Mesendoderm (in vitro differentiated cells): ENCODE measurements around the gene STX7.
A peak's percentile ranks its signal among the peaks of the same experiment; 100 is the strongest.

Experiments
- DNase-seq: peaks from one replicate; pipeline ENCODE4 v3.0.0; 2013
- H2AK5ac ChIP-seq: 2 replicates; pipeline ENCODE4 v1.6.1; 2013; ENCODE audit warnings: low read length, inconsistent platforms
- H2BK120ac ChIP-seq: 2 replicates; pipeline ENCODE4 v1.6.1; 2013; ENCODE audit warnings: low read depth, mild to moderate bottlenecking, low read length, moderate library complexity, mixed read lengths
- H2BK15ac ChIP-seq: replicated peaks from 2 replicates; pipeline ENCODE4 v1.6.1; 2013; ENCODE audit warnings: low read depth, mild to moderate bottlenecking, moderate library complexity
- H2BK5ac ChIP-seq: 2 replicates; pipeline ENCODE4 v1.6.1; 2013; ENCODE audit warnings: low read length, inconsistent platforms
- H3K18ac ChIP-seq: 2 replicates; pipeline ENCODE4 v1.6.1; 2013; ENCODE audit warnings: mild to moderate bottlenecking, low read length, mixed read lengths
- H3K23ac ChIP-seq: one replicate; pipeline ENCODE4 v1.6.1; 2013; ENCODE audit warnings: low read length
- H3K27ac ChIP-seq: 2 replicates; pipeline ENCODE4 v1.5.1; 2013; ENCODE audit warnings: low read depth, mild to moderate bottlenecking, inconsistent platforms, low read length, moderate library complexity
- H3K27me3 ChIP-seq: 2 replicates; pipeline ENCODE4 v1.6.1; 2013; ENCODE audit warnings: low read length, control low read depth, mild to moderate bottlenecking, inconsistent platforms; ENCODE audit not compliant: insufficient read depth, poor library complexity
- H3K36me3 ChIP-seq: 2 replicates; pipeline ENCODE4 v1.6.1; 2013; ENCODE audit warnings: low read length, inconsistent platforms; ENCODE audit not compliant: control insufficient read depth, insufficient read depth
- H3K4ac ChIP-seq: one replicate; pipeline ENCODE4 v1.6.1; 2013; ENCODE audit warnings: low read depth, mild to moderate bottlenecking, low read length, moderate library complexity
- H3K4me1 ChIP-seq: 2 replicates; pipeline ENCODE4 v1.6.1; 2013; ENCODE audit warnings: low read depth, low read length, inconsistent platforms; ENCODE audit not compliant: control insufficient read depth
- H3K4me2 ChIP-seq: 2 replicates; pipeline ENCODE4 v1.6.1; 2013; ENCODE audit warnings: low read length
- H3K4me3 ChIP-seq: 2 replicates; pipeline ENCODE4 v1.5.1; 2013; ENCODE audit warnings: mild to moderate bottlenecking, low read length
- H3K56ac ChIP-seq: one replicate; pipeline ENCODE4 v1.6.1; 2013; ENCODE audit warnings: low read length
- H3K79me1 ChIP-seq: 2 replicates; pipeline ENCODE4 v1.6.1; 2013; ENCODE audit warnings: low read length, inconsistent platforms
- H3K79me2 ChIP-seq: 2 replicates; pipeline ENCODE4 v1.6.1; 2013; ENCODE audit warnings: mild to moderate bottlenecking, low read length; ENCODE audit not compliant: control insufficient read depth, insufficient read depth
- H3K9ac ChIP-seq: 2 replicates; pipeline ENCODE4 v1.6.1; 2013; ENCODE audit warnings: low read length, inconsistent platforms
- H4K5ac ChIP-seq: one replicate; pipeline ENCODE4 v1.6.1; 2013; ENCODE audit warnings: low read length
- H4K8ac ChIP-seq: one replicate; pipeline ENCODE4 v1.6.1; 2013; ENCODE audit warnings: low read depth, mild to moderate bottlenecking, control low read depth, low read length, moderate library complexity
- WGBS: extraction: QIAGEN DNeasy Blood & Tissue Kit; methylation state at CpG from one replicate; pipeline ENCODE4 v1.1.7; 2013; ENCODE audit warnings: low lambda C conversion rate, missing lambda C conversion rate; ENCODE audit not compliant: insufficient coverage; ENCODE audit errors: extremely low coverage; 5-methylcytosine and 5-hydroxymethylcytosine counted together

The STX7 gene

GRCh38 chr6:132456700-132457143 lies 56.2 kb downstream of the STX7 start:
- Histone ChIP-seq H3K4me2 (no peak overlapping the region), H2AK5ac (no peak overlapping the region), H4K5ac (no peak overlapping the region), H3K23ac (no peak overlapping the region), H2BK15ac (no peak overlapping the region), H3K36me3 (no peaks in the 10 kb centered on the region), H3K18ac (no peak overlapping the region), H3K4me1 (no peaks in the 10 kb centered on the region), H3K27ac (no peak overlapping the region), H3K27me3 (no peaks in the 10 kb centered on the region), H2BK5ac (no peak overlapping the region), H3K56ac (no peak overlapping the region), H3K79me2 (no peaks in the 10 kb centered on the region), H3K4ac (no peak overlapping the region), H4K8ac (no peak overlapping the region), H3K79me1 (no peaks in the 10 kb centered on the region), H3K9ac (no peak overlapping the region), H2BK120ac (no peak overlapping the region), H3K4me3 (no peak overlapping the region)
- no CpG with 5 or more reads among the region's 4 CpGs for WGBS
- DNase-seq: peak; percentile 22

GRCh38 chr6:132446855-132447241 lies 66.1 kb downstream of the STX7 start:
- Histone ChIP-seq H3K79me2 (no peaks in the 10 kb centered on the region), H3K4me1 (no peaks in the 10 kb centered on the region), H3K36me3 (no peaks in the 10 kb centered on the region), H2BK15ac (no peak overlapping the region), H3K27me3 (no peaks in the 10 kb centered on the region), H3K9ac (no peak overlapping the region), H2BK120ac (no peak overlapping the region), H4K8ac (no peak overlapping the region), H4K5ac (no peak overlapping the region), H3K56ac (no peak overlapping the region), H3K23ac (no peak overlapping the region), H3K4me2 (no peak overlapping the region), H2AK5ac (no peak overlapping the region), H3K79me1 (no peaks in the 10 kb centered on the region), H2BK5ac (no peak overlapping the region), H3K27ac (no peak overlapping the region), H3K4ac (no peak overlapping the region), H3K4me3 (no peak overlapping the region), H3K18ac (no peak overlapping the region)
- no CpG with 5 or more reads among the region's 5 CpGs for WGBS
- no peak for DNase-seq

- H3K36me3 ChIP-seq: no peaks in the 10 kb centered on the region
- no CpG with 5 or more reads among the region's 4 CpGs for WGBS
Measured at GRCh38 chr6:132446141-132446854, 66.6 kb downstream of the STX7 start.

DNA sequence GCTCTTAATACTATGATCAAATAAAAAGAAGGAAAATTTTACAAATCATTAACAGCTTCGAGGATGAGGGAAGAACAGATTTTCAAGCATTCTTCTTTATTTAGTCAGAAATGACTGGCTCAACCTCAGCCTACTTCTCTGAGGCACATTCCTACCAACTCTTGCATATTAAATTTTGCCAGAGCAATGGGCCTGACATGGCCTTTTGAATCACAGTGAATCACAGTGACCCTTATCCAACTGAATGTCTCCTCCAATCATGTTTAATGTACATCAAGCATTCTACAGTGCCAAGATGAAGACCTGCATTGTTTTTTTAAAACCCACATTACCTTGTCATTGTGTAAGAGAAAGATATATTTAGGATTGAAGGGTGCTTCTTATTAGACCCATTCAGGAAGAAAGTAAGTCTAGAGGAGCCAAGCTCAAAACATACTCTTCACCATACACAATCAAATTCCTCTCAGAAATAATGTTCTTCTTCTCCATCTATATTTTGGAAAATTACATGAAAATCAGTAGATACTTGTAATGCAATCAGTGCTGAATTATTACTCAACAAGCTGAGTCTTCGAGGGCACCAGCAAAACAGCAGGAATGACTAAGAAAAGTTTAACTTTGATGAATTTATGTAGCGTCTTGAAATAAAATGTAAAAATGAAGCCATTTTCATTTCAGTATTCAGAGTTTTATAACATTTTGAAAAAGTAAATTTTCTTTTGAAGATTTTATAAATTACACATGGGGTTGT lies 67.5 kb downstream of the STX7 start:
- no peak overlapping the region for H2AK5ac ChIP-seq
- H2BK15ac ChIP-seq: no peak overlapping the region
- H3K18ac ChIP-seq: no peak overlapping the region
- H3K4me1 ChIP-seq: no peaks in the 10 kb centered on the region
- WGBS: no CpG with 5 or more reads among the region's 3 CpGs
- no peak overlapping the region for H2BK5ac ChIP-seq
- DNase-seq: peak; percentile 27
- H3K4ac ChIP-seq: no peak overlapping the region
- H3K27me3 ChIP-seq: no peaks in the 10 kb centered on the region
- no peaks in the 10 kb centered on the region for H3K36me3 ChIP-seq
- no peak overlapping the region for H2BK120ac ChIP-seq
- no peak overlapping the region for H3K4me3 ChIP-seq
- no peak overlapping the region for H3K56ac ChIP-seq
- no peaks in the 10 kb centered on the region for H3K79me1 ChIP-seq
- H3K23ac ChIP-seq: no peak overlapping the region
- H3K79me2 ChIP-seq: no peaks in the 10 kb centered on the region
- no peak overlapping the region for H4K8ac ChIP-seq
- H3K4me2 ChIP-seq: no peak overlapping the region
- no peak overlapping the region for H4K5ac ChIP-seq
- no peak overlapping the region for H3K27ac ChIP-seq
- no peak overlapping the region for H3K9ac ChIP-seq

More at GRCh38 chr6:132446141-132446854, 66.6 kb downstream of the STX7 start:
- H3K56ac ChIP-seq: no peak overlapping the region
- no peak overlapping the region for H2AK5ac ChIP-seq
- no peaks in the 10 kb centered on the region for H3K79me2 ChIP-seq
- no peaks in the 10 kb centered on the region for H3K4me1 ChIP-seq
- no peak overlapping the region for H3K23ac ChIP-seq
- H4K5ac ChIP-seq: no peak overlapping the region
- no peak for DNase-seq
- no peak overlapping the region for H3K9ac ChIP-seq
- H3K27ac ChIP-seq: no peak overlapping the region
- no peaks in the 10 kb centered on the region for H3K27me3 ChIP-seq
- no peak overlapping the region for H3K18ac ChIP-seq
- no peak overlapping the region for H2BK120ac ChIP-seq
- H3K4ac ChIP-seq: no peak overlapping the region
- no peak overlapping the region for H3K4me3 ChIP-seq
- no peak overlapping the region for H4K8ac ChIP-seq
- no peak overlapping the region for H2BK5ac ChIP-seq
- H3K79me1 ChIP-seq: no peaks in the 10 kb centered on the region
- H3K4me2 ChIP-seq: no peak overlapping the region
- no peak overlapping the region for H2BK15ac ChIP-seq

GRCh38 chr6:132443206-132443605 lies 69.7 kb downstream of the STX7 start:
- Histone ChIP-seq H3K56ac (no peak overlapping the region), H3K4me3 (no peak overlapping the region), H3K23ac (no peak overlapping the region), H2BK5ac (no peak overlapping the region), H3K9ac (no peak overlapping the region), H3K27me3 (no peaks in the 10 kb centered on the region), H3K79me2 (no peaks in the 10 kb centered on the region), H2BK15ac (no peak overlapping the region), H4K5ac (no peak overlapping the region), H4K8ac (no peak overlapping the region), H3K4me2 (no peak overlapping the region), H3K36me3 (no peaks in the 10 kb centered on the region), H3K4ac (no peak overlapping the region), H3K79me1 (no peaks in the 10 kb centered on the region), H2AK5ac (no peak overlapping the region), H3K27ac (no peak overlapping the region), H3K18ac (no peak overlapping the region), H2BK120ac (no peak overlapping the region), H3K4me1 (no peaks in the 10 kb centered on the region)
- DNase-seq: peak; percentile 19
